Esophagus mucosa (tissue), 1 donor: ENCODE results near the gene STRA8. TPM values are rescaled to one million over a fixed set of nuclear protein-coding genes. Genes with fewer than 3 reads are reported as not detected.
A peak's percentile ranks its signal among the peaks of the same experiment; 100 is the strongest.

ENCODE experiments used
- ATAC-seq: fragments of 200-7000 bp; cut with Tn5 transposase; one replicate; pipeline ENCODE4 v1.9.1; 2020
- total RNA-seq: library from RNA; stranded (reverse); gene quantifications from one replicate; pipeline ENCODE4 v1.2.4, GENCODE V29; 2023
- donor health status: DM: yes; HTN: yes; CAD: no.

Gene STRA8
- total RNA-seq, 1 donor from 2014 or later = not detected

- ATAC-seq = no peak
Measured at GRCh38 chr7:135270577-135271254, 37.1 kb downstream of the STRA8 start.

- no peak for ATAC-seq
Measured at GRCh38 chr7:135271255-135271615, 37.6 kb downstream of the STRA8 start.

GRCh38 chr7:135272303-135272702, 38.7 kb downstream of the STRA8 start:
- ATAC-seq = no peak

GRCh38 chr7:135273581-135273980, 39.9 kb downstream of the STRA8 start:
- no peak for ATAC-seq

GRCh38 chr7:135274495-135275268, 41.0 kb downstream of the STRA8 start:
- ATAC-seq = peak; percentile 71

- no peak for ATAC-seq
Measured at GRCh38 chr7:135275971-135276580, 42.4 kb downstream of the STRA8 start.

GRCh38 chr7:135277161-135277560, 43.5 kb downstream of the STRA8 start:
- ATAC-seq = no peak

GRCh38 chr7:135281363-135281949, 47.8 kb downstream of the STRA8 start:
- peak; percentile 99 for ATAC-seq

- no peak for ATAC-seq
Measured at GRCh38 chr7:135282561-135283254, 49.1 kb downstream of the STRA8 start.

- ATAC-seq = no peak
Measured at GRCh38 chr7:135283959-135284638, 50.5 kb downstream of the STRA8 start.

GRCh38 chr7:135285547-135286233, 52.1 kb downstream of the STRA8 start:
- no peak for ATAC-seq

GRCh38 chr7:135286876-135287275, 53.2 kb downstream of the STRA8 start:
- no peak for ATAC-seq

GRCh38 chr7:135290594-135290993, 57.0 kb downstream of the STRA8 start:
- no peak for ATAC-seq

GRCh38 chr7:135291809-135292253, 58.2 kb downstream of the STRA8 start:
- ATAC-seq = peak; percentile 99

GRCh38 chr7:135299235-135299634, 65.6 kb downstream of the STRA8 start:
- ATAC-seq = no peak

- ATAC-seq = no peak
Measured at GRCh38 chr7:135300913-135301765, 67.5 kb downstream of the STRA8 start.
